HG03097 (cell line): Measurements from ENCODE around the gene BNIP1.

Experiments
- ATAC-seq: cut with Tn5 transposase; IDR thresholded peaks from one replicate; pipeline ENCODE4 v1.9.1; 2021; ENCODE audit not compliant: unreplicated experiment, low FRiP score

Gene BNIP1

DNA sequence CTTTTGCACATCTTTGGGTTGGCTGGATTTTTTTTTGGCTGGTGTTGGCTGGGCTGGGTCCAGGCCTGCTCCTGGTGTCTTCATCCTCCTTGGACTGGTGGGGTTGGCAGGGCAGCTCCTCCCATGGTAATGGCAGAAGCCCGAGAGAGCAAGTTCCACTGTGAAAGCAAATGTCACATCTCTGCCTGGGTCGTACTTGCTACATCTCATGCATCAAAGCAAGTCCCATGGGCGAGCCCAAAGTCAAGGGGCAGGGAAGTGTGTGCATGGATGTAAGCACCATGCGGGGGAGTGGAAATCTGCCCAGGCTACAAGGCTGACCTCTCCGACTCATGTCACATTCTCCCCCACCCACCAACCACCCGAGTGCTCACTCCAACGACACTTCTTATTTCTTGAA, 64.0 kb downstream of the BNIP1 start:
- no peak for ATAC-seq

DNA sequence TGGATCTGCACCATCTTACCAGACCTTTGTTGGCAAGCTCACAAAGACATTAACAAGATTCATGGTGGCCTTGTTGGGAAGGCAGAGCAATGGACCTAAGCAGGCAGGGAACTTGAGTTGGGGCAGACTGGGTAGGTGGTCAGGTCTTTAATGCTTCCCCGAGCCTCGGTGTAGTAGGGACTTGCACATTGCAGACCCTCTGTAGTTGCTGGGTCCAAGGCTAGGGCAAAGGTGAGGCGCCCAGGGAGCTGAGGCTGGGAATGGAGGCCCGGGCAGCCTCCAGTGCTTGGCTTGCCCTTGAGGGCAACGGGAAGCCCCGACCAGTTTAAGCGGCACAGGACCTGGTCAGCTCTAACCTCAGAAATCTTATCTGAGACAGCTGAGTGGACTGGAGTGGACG, 66.5 kb downstream of the BNIP1 start:
- no peak for ATAC-seq

DNA sequence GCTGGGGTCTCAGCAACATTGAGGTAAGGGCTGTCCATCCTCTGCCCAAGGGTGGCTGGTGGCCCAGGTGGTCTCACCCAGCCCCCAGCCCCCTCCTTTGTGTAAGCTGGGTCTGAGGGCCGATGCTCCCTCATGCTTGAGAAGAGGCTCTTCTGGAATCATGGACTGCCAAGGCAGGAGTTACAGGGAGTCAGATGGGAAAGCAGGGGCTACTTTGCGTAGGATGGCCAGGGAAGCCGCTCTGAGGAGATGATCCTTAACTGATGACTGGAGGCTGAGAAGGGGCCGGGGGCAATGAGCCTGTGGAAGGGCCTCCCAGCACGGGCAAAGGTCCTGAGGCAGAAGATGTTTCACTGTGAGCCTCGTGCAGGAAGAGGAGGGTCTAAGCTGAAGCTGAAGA, 67.0 kb downstream of the BNIP1 start:
- no peak for ATAC-seq

DNA sequence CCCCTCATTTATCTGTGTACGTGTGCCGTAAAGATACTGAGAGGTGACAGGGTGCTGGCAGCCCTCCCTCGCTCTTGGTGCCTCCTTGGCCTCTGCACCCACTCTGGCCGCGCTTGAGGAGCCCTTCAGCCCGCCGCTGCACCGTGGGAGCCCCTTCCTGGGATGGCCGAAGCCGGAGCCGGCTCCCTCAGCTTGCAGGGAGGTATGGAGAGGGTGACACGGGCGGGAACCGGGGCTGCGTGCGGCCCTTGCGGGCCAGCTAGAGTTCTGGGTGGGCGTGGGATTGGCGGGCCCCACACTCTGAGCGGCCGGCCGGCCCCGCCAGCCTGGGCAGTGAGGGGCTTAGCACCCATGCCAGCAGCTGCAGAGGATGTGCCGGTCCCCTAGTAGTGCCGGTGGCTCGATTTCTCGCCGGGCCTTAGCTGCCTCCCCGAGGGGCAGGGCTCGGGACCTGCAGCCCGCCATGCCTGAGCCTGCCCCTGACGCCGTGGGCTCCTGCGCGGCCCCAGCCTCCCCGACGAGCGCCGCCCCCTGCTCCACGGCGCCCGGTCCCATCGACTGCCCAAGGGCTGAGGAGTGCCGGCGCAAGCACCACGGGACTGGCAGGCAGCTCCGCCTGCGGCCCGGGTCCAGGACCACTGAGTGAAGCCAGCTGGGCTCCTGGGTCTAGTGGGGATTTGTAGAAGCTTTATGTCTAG, 69.1 kb downstream of the BNIP1 start:
- ATAC-seq = no peak
